HEK293 (cell line): ENCODE data around the gene MAN1B1.

Experiments
- BCL11A ChIP-seq: fragments of 450-650 bp; formaldehyde crosslinking; IDR thresholded peaks from 2 replicates; pipeline ENCODE4 v1.5.1; 2016; ENCODE audit warnings: low read depth, missing biosample characterization, missing genetic modification characterization
- CTCF ChIP-seq: fragments of 450-650 bp; formaldehyde crosslinking; IDR thresholded peaks from 2 replicates; pipeline ENCODE4 v1.5.1; 2016; ENCODE audit warnings: missing biosample characterization, missing genetic modification characterization
- GLIS1 ChIP-seq: fragments of 450-650 bp; formaldehyde crosslinking; IDR thresholded peaks from 2 replicates; pipeline ENCODE4 v1.5.1; 2016; ENCODE audit warnings: missing biosample characterization, missing genetic modification characterization
- IKZF3 ChIP-seq: fragments of 450-650 bp; IDR thresholded peaks from 2 replicates; pipeline ENCODE4 v1.5.0; 2018; ENCODE audit warnings: missing biosample characterization, mild to moderate bottlenecking, missing genetic modification characterization, moderate library complexity
- PATZ1 ChIP-seq: fragments of 450-650 bp; formaldehyde crosslinking; IDR thresholded peaks from 2 replicates; pipeline ENCODE4 v1.5.1; 2016; ENCODE audit warnings: missing biosample characterization, missing genetic modification characterization
- PBX3 ChIP-seq: sonication (generic); formaldehyde crosslinking; IDR thresholded peaks from 2 replicates; pipeline ENCODE4 v1.8.1; 2022; ENCODE audit warnings: mild to moderate bottlenecking, moderate library complexity, missing genetic modification reagents
- ZNF350 ChIP-seq: fragments of 450-650 bp; formaldehyde crosslinking; IDR thresholded peaks from 2 replicates; pipeline ENCODE4 v1.5.0; 2017; ENCODE audit warnings: missing biosample characterization, mild to moderate bottlenecking, missing genetic modification characterization
- ZNF501 ChIP-seq: fragments of 450-650 bp; formaldehyde crosslinking; IDR thresholded peaks from 2 replicates; pipeline ENCODE4 v1.5.1; 2016; ENCODE audit warnings: missing biosample characterization, missing genetic modification characterization
- ZNF521 ChIP-seq: fragments of 450-650 bp; formaldehyde crosslinking; IDR thresholded peaks from 2 replicates; pipeline ENCODE4 v1.5.1; 2017; ENCODE audit warnings: missing biosample characterization, mild to moderate bottlenecking, missing genetic modification characterization
- ZNF549 ChIP-seq: fragments of 450-650 bp; IDR thresholded peaks from 2 replicates; pipeline ENCODE4 v1.5.1; 2018; ENCODE audit warnings: missing biosample characterization, missing genetic modification characterization, mild to moderate bottlenecking, inconsistent platforms, moderate library complexity
- ZNF701 ChIP-seq: fragments of 450-650 bp; formaldehyde crosslinking; IDR thresholded peaks from 2 replicates; pipeline ENCODE4 v1.5.1; 2016; ENCODE audit warnings: missing biosample characterization, missing genetic modification characterization
- ZNF837 ChIP-seq: fragments of 450-650 bp; formaldehyde crosslinking; IDR thresholded peaks from 2 replicates; pipeline ENCODE4 v1.5.1; 2016; ENCODE audit warnings: missing biosample characterization, missing genetic modification characterization

- no peak for TF ChIP-seq PBX3 (CRISPR knock-in tag)
- TF ChIP-seq ZNF549 (tag by site-specific recombination), result no peak
- TF ChIP-seq BCL11A (tag by site-specific recombination), result no peak
- TF ChIP-seq CTCF, result no peak
- TF ChIP-seq PATZ1, result no peak
- TF ChIP-seq ZNF837 (tag by site-specific recombination), result no peak
- TF ChIP-seq GLIS1, result no peak
- no peak for TF ChIP-seq IKZF3
- TF ChIP-seq ZNF521, result no peak
- no peak for TF ChIP-seq ZNF350
- TF ChIP-seq ZNF701 (tag by site-specific recombination), result no peak
- TF ChIP-seq ZNF501 (tag by site-specific recombination), result no peak
Observed at GRCh38 chr9:137130176-137130755, 43.5 kb downstream of the MAN1B1 start.
